ENCODE results near the gene SPIRE1.

- TF ChIP-seq POLR2A (IDR thresholded peaks at IDR 0.05) (no peak), CTCF (IDR thresholded peaks at IDR 0.05) (no peak)
Observed at GRCh38 chr18:12442946-12443345, 215.0 kb downstream of the SPIRE1 start.

Data from esophagus squamous epithelium (tissue), 4 donors.